ENCODE data around the gene HEATR1. TPM values are rescaled to one million over a fixed set of nuclear protein-coding genes. Genes with fewer than 3 reads are reported as not detected.
A peak's percentile ranks its signal among the peaks of the same experiment; 100 is the strongest.

Gene HEATR1
- total RNA-seq, 4 donors from 2014 or later, result 21.1 to 43.4 (median 32.6) TPM

- TF ChIP-seq POLR2AphosphoS5 (IDR thresholded peaks at IDR 0.05), result peak in 2 of 3 donors; percentile 50 to 96
- peak in 1 of 2 donors; percentile 41 for TF ChIP-seq POLR2A (IDR thresholded peaks at IDR 0.05)
- no peak for TF ChIP-seq CTCF (IDR thresholded peaks at IDR 0.05)
- TF ChIP-seq EP300 (IDR thresholded peaks at IDR 0.05), result no peak
- Histone ChIP-seq H3K4me3 (peak within 1 kb of the TSS; percentile 71), H3K4me1 (peaks cover 7% of the 10 kb centered on the region), H3K9me3 (no peaks in the 10 kb centered on the region), H3K36me3 (peaks cover 14% of the 10 kb centered on the region), H3K27ac (peak within 1 kb of the TSS; percentile 87), H3K27me3 (no peaks in the 10 kb centered on the region)
- 0% methylated on average over 3 of the region's 35 CpGs for WGBS
- peak; percentile 95 to 96 for DNase-seq (ENCODE audit: low spot score in 2 of 2)
These were observed 80.6 kb downstream of the HEATR1 start, which contains the start of gene LGALS8 for GRCh38 chr1:236523704-236524141. Gene LGALS8 (plus strand): TSS chr1:236523982. CDS start chr1:236526071, 2,089 bp downstream.

- Histone ChIP-seq H3K9me3 (no peaks in the 10 kb centered on the region), H3K4me3 (peak overlapping the region; percentile 71), H3K27ac (peak overlapping the region; percentile 87), H3K36me3 (peaks cover 14% of the 10 kb centered on the region), H3K27me3 (no peaks in the 10 kb centered on the region), H3K4me1 (peaks cover 7% of the 10 kb centered on the region)
- no peak for TF ChIP-seq POLR2A (IDR thresholded peaks at IDR 0.05)
- TF ChIP-seq POLR2AphosphoS5 (IDR thresholded peaks at IDR 0.05), result no peak
- TF ChIP-seq CTCF (IDR thresholded peaks at IDR 0.05), result no peak
- no peak for TF ChIP-seq EP300 (IDR thresholded peaks at IDR 0.05)
- 12% methylated on average over 26 of the region's 26 CpGs for WGBS
- no peak for DNase-seq (ENCODE audit: low spot score in 2 of 2)
These were observed 81.2 kb downstream of the HEATR1 start for GRCh38 chr1:236522937-236523703.

- Histone ChIP-seq H3K27ac (no peak overlapping the region), H3K9me3 (no peaks in the 10 kb centered on the region), H3K4me3 (no peak overlapping the region), H3K27me3 (no peaks in the 10 kb centered on the region), H3K4me1 (peaks cover 7% of the 10 kb centered on the region), H3K36me3 (no peaks in the 10 kb centered on the region)
- 70% methylated on average over 4 of the region's 4 CpGs for WGBS
- no peak for TF ChIP-seq POLR2AphosphoS5 (IDR thresholded peaks at IDR 0.05)
- TF ChIP-seq CTCF (IDR thresholded peaks at IDR 0.05), result no peak
- no peak for TF ChIP-seq EP300 (IDR thresholded peaks at IDR 0.05)
- no peak for TF ChIP-seq POLR2A (IDR thresholded peaks at IDR 0.05)
- no peak for DNase-seq (ENCODE audit: low spot score in 2 of 2)
These were observed 83.8 kb downstream of the HEATR1 start for GRCh38 chr1:236520445-236521005.

- DNase-seq (ENCODE audit: low spot score in 2 of 2), result no peak
- peaks cover 6% of the 10 kb centered on the region for H3K4me1 ChIP-seq
- H3K4me3 ChIP-seq, result no peak overlapping the region
- H3K27ac ChIP-seq, result no peak overlapping the region
- 69% methylated on average over 5 of the region's 5 CpGs for WGBS
- TF ChIP-seq POLR2A (IDR thresholded peaks at IDR 0.05) (no peak), POLR2AphosphoS5 (IDR thresholded peaks at IDR 0.05) (no peak), CTCF (IDR thresholded peaks at IDR 0.05) (no peak), EP300 (IDR thresholded peaks at IDR 0.05) (no peak)
- no peaks in the 10 kb centered on the region for H3K9me3 ChIP-seq
- no peaks in the 10 kb centered on the region for H3K27me3 ChIP-seq
- H3K36me3 ChIP-seq, result no peaks in the 10 kb centered on the region
These were observed 86.0 kb downstream of the HEATR1 start for GRCh38 chr1:236518322-236518721.

Data from suprapubic skin (tissue), 4 donors.